Kidney glomerular epithelial cell (primary cell): ENCODE measurements around the gene RTL1.

Experiments used
- DNase-seq: peaks from one replicate; lab custom pipeline; 2025; lab: John Stamatoyannopoulos, UW

Gene RTL1

GRCh38 chr14:100882026-100882967 lies 21.2 kb downstream of the RTL1 start:
- DNase-seq: no peak

DNA sequence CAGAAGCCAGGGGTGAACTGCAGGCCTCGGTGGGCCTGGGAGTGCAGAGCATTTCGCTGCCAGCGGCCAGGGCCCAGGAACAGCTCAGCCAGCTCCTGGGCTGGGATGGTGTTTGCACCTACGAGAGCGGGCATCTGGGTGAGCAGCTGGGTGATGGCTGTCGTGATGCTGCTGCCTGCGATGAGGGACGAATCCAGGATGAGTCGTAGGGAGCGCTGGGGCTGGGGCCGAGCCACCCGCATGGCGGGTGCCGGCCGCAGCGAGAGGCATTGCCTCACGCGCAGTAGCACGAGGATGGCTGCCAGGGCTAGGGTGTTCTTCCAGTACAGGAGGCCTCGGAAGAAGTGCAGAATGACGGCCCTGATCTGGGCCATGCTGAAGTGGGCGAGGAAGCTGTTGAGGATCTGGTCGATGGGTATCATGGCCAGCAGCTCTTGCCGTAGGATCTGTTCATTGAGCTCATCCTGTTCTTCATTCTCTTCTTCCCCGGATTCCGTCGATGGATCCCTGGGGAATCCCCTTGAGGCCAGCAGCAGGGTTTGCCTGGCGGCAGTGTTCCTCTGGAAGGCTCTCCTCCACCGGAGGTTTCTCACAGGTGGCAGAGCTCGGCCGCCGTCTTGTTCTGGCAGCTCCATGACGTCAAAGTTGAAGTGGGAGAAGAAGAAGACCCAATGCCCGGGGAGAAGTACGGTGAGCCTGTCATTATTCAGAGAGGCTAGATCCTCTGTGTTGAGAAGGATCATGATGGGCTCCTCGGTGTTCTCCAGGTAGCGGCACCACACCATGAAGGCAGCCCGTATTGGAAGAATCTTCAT lies 22.1 kb downstream of the RTL1 start:
- no peak for DNase-seq

DNA sequence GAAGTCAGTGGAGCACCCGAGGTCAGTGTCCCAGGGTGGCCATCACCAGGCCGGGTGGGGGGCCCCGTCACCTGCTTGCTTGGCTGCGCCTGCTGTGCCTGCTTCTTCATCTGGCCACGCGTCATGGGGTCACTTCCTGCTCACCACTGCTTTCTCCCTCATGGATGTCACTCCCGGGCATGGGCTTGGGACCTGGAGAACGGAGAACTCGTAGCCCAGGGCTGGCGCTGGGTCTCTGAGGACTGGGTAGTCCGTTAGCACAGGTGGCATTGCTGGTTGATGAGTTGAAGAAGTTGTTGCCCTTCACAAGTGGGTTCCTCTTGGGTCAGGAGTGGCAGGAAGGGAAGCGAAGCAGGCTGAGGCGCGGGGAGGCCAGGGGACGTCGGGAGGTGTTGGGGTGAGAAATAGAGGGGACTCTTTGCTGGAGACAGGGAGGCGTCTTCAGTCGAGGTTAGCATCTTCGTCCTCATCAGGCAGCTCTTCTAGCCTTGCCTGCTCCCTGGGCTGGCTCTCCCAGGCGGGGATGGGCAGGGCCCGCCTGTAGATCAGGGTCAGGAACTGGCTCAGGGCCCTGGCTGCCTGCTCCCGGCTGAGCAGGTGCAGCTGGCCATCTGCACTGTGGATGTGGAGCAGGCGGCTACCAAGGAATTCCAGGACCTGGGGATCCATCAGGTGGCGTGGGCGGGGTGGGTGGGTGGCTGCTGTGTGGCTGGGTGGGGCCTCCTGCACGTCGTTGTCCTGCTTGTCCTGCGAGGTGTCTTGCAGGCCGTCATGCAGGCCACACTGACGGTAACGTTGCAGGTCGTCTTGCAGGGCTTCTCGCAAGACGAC lies 23.0 kb downstream of the RTL1 start:
- no peak for DNase-seq

- DNase-seq: no peak
These were observed 23.7 kb downstream of the RTL1 start for GRCh38 chr14:100879782-100880181.

- DNase-seq: no peak
These were observed 24.3 kb downstream of the RTL1 start for GRCh38 chr14:100879194-100879593.

- no peak for DNase-seq
These were observed 25.0 kb downstream of the RTL1 start for GRCh38 chr14:100878271-100879146.

GRCh38 chr14:100875861-100876590 lies 27.5 kb downstream of the RTL1 start:
- no peak for DNase-seq

DNA sequence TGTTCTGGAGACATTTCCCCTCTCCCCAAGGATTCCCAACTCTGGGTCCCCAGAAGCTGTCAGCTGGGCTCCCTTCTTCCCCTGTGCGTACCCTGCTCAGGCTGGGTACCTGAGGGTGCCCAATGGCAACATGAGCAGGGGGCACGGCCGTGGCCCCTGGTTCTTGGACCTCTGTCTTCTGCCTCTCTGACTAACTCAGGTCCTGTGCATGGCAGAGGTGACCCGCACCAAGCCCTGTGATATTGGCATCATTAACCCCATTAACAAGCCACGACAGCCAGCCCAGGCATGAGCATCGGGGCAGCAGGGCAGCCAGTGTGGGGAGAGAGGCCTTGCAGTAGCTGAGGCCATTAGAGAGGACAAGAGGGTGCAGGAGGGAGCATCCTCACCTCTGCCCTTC lies 28.4 kb downstream of the RTL1 start:
- DNase-seq: no peak

GRCh38 chr14:100874411-100875091 lies 29.0 kb downstream of the RTL1 start:
- DNase-seq: no peak

- DNase-seq: no peak
These were observed 29.5 kb downstream of the RTL1 start for GRCh38 chr14:100874051-100874410.

DNA sequence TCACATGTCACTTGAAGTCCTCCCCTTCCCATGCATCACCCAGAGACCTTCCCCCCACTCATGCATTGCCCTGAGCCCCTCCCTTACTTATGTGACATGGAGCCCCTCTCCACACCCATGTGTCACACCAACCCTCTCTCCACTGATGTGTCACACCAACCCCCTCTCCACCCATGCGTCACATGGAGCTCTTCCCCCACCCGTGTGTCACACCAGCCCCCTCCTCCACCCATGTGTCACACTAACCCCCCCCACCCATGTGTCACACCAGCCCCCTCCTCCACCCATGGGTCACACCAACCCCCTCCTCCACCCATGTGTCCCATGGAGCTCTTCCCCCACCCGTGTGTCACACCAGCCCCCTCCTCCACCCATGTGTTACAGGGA lies 30.4 kb downstream of the RTL1 start:
- DNase-seq: no peak

- DNase-seq: no peak
These were observed 31.0 kb downstream of the RTL1 start for GRCh38 chr14:100872259-100873095.

DNA sequence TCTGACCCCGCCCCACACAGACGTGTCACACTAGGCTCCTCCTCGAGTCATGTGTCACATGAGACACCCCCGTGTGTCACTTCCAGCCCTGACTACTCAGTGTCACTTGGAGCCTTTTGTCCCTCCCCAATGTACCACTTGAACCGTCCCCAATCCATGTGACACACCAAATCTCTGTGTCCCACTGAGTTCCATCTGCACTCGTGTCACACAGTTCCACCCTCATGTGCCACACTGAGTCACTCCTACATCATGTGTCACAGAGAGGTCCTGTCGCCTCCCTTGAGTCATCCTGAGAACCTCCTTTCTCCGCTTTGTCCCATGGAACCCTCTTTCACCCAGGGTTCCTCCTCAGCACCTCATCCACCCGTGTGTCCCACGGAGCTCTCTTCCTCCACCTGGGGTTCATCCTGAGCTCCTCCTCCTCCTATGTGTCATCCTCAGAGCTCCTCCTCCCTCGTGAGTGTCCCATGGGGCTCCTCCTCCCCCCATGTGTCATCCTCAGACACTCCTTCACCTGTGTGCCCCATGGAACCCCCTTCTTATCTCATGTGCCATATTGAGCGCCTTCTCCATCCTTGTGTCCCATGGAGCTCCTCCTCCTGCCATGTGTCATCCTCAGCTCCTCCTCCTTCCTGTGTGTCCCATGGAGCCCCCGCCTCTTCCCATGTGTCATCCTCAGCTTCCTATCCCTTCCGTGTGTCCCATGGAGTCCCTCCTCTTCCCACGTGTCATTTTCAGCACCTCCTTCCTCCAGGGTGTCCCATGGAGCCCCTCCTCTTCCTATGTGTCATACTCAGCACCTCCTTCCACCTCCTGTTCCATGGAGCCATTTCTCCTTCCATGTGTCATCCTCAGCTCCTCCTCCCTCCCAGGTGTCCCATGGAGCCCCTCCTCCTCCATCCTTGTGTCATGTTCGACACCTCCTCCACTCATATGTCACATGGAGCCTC lies 32.0 kb downstream of the RTL1 start:
- no peak for DNase-seq

DNA sequence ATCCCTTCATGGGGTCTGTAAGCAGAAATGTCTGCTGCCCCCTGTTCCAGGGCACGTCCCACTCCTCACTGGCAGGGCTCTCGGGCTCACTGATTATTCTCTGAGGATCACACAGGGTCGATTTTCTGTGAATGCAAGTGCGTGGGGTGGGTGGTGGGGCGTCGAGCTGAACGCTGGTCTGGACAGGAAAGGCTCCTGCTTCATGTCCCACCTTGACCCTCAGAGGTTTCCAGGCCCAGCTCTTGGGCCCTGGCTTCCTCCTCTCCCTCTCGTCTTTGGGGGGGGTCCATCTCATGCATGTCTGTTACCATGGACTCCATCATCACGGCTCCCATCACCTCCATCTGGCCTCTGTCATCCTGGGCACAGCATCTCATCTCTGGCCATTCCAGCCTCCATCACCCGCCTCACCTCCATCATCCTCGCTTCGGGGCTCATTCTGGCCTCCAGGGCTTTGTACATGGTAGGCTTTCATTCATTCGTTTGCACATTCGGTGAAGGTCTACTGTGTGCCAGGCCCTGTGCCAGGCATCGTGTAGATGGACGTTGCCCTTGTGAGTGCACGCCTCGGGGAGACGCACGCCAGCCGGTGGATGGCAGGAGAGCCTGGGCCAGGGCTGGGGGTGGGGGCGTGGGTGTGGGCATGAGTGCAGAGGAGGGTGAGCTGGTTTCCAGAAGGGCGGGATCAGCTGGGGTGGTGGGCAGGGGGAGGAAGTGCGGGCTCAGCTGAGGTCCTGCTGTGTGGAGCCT lies 34.7 kb downstream of the RTL1 start:
- no peak for DNase-seq

- DNase-seq: no peak
These were observed 35.7 kb downstream of the RTL1 start for GRCh38 chr14:100867631-100868315.
